ENCODE results near the gene DPF3. TPM values are rescaled to one million over a fixed set of nuclear protein-coding genes. Genes with fewer than 3 reads are reported as not detected.

Gene DPF3
- total and polyA plus RNA-seq, 12 donors, result 0.91 to 6.0 (median 2.9) TPM

DNA sequence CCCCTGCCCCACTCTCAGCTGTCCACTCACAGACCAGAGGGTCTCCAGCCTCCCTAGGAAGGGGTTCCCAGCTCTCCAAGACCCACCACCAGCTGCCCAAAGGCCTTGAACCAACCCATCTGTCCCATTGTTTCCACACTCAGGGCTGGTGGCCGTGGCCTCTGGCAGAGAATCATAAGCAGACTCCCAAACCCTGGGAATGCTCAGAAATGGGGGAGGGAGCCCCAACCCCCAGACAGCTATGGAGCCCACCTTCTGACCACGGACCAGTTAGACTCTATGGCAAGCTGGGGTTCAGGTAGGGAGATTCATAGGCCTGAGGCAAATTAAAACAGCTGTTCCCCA, 280.0 kb downstream of the DPF3 start:
- peaks cover 8 to 16% of the 10 kb centered on the region in 2 donors for H3K4me1 ChIP-seq (replicated peaks in 1 of 2)
- H3K27me3 ChIP-seq, result no peaks in the 10 kb centered on the region
- 85 to 100% (median 93%) methylated on average over 1 to 2 of the region's 2 CpGs for WGBS, 4 donors
- H3K36me3 ChIP-seq (replicated peaks in 1 of 2), result no peaks in the 10 kb centered on the region
- H3K27ac ChIP-seq, result peak overlapping the region in 1 of 5 donors; percentile 22
- intact Hi-C loops (cut with DNase I), result no loop called here
- no peak for DNase-seq
- TF ChIP-seq POLR2A (IDR thresholded peaks at IDR 0.05), result no peak
- TF ChIP-seq, protein P1, sequence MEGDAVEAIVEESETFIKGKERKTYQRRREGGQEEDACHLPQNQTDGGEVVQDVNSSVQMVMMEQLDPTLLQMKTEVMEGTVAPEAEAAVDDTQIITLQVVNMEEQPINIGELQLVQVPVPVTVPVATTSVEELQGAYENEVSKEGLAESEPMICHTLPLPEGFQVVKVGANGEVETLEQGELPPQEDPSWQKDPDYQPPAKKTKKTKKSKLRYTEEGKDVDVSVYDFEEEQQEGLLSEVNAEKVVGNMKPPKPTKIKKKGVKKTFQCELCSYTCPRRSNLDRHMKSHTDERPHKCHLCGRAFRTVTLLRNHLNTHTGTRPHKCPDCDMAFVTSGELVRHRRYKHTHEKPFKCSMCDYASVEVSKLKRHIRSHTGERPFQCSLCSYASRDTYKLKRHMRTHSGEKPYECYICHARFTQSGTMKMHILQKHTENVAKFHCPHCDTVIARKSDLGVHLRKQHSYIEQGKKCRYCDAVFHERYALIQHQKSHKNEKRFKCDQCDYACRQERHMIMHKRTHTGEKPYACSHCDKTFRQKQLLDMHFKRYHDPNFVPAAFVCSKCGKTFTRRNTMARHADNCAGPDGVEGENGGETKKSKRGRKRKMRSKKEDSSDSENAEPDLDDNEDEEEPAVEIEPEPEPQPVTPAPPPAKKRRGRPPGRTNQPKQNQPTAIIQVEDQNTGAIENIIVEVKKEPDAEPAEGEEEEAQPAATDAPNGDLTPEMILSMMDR (IDR thresholded peaks at IDR 0.05), result no peak
- H3K4me3 ChIP-seq, result no peak overlapping the region
- no peaks in the 10 kb centered on the region for H3K9me3 ChIP-seq (replicated peaks in 1 of 3)

GRCh38 chr14:72613231-72613974, 280.5 kb downstream of the DPF3 start:
- Histone ChIP-seq H3K36me3 (replicated peaks in 1 of 2) (no peaks in the 10 kb centered on the region), H3K9me3 (replicated peaks in 1 of 3) (no peaks in the 10 kb centered on the region), H3K4me3 (no peak overlapping the region), H3K4me1 (replicated peaks in 1 of 2) (peaks cover 8 to 16% of the 10 kb centered on the region in 2 donors), H3K27ac (peak overlapping the region in 1 of 5 donors; percentile 22), H3K27me3 (no peaks in the 10 kb centered on the region)
- 52 to 63% (median 60%) methylated on average over 9 to 13 of the region's 13 CpGs for WGBS, 4 donors
- TF ChIP-seq, protein P1 (IDR thresholded peaks at IDR 0.05), result no peak
- TF ChIP-seq POLR2A (IDR thresholded peaks at IDR 0.05), result no peak
- intact Hi-C loops (cut with DNase I), result no loop called here
- DNase-seq, result peak; percentile 75 to 95 (median 92)

- H3K4me3 ChIP-seq, result no peak overlapping the region
- intact Hi-C loops (cut with DNase I), result no loop called here
- no peak overlapping the region for H3K27ac ChIP-seq
- H3K27me3 ChIP-seq, result no peaks in the 10 kb centered on the region
- peaks cover 8 to 16% of the 10 kb centered on the region in 2 donors for H3K4me1 ChIP-seq (replicated peaks in 1 of 2)
- 94 to 99% (median 98%) methylated on average over 4 of the region's 4 CpGs for WGBS, 4 donors
- peak in 2 of 7 donors; percentile 8 to 9 for DNase-seq
- no peak for TF ChIP-seq POLR2A (IDR thresholded peaks at IDR 0.05)
- TF ChIP-seq, protein P1 (IDR thresholded peaks at IDR 0.05), result no peak
- H3K36me3 ChIP-seq (replicated peaks in 1 of 2), result no peaks in the 10 kb centered on the region
- no peaks in the 10 kb centered on the region for H3K9me3 ChIP-seq (replicated peaks in 1 of 3)
These were observed 281.9 kb downstream of the DPF3 start for GRCh38 chr14:72612041-72612440.

DNA sequence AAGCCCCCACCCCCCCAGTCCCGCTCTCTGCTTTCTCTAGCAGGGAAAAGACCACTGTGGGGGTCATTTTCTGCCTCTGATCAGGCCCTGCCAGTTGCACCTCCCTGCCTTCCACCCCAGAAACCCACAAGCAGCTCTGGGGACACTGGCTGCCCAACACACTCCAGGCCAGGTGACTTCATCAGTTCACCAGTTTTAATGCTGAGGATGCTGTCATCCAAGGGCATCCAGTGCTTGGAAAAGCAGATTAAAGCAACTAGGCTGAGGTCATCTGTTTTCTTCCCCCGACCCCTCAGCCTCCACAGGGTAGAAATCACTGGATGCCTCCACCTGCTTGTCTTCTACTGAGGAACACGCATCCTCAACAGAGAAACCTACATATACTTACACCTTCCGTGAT, 282.4 kb downstream of the DPF3 start:
- 89 to 93% (median 91%) methylated on average over 4 of the region's 4 CpGs for WGBS, 4 donors
- intact Hi-C loops (cut with DNase I), result no loop called here
- H3K4me3 ChIP-seq, result no peak overlapping the region
- H3K9me3 ChIP-seq (replicated peaks in 1 of 3), result no peaks in the 10 kb centered on the region
- TF ChIP-seq POLR2A (IDR thresholded peaks at IDR 0.05), result no peak
- TF ChIP-seq, protein P1 (IDR thresholded peaks at IDR 0.05), result no peak
- no peaks in the 10 kb centered on the region for H3K27me3 ChIP-seq
- H3K27ac ChIP-seq, result no peak overlapping the region
- H3K36me3 ChIP-seq (replicated peaks in 1 of 2), result no peaks in the 10 kb centered on the region
- peaks cover 8 to 16% of the 10 kb centered on the region in 2 donors for H3K4me1 ChIP-seq (replicated peaks in 1 of 2)
- peak in 1 of 7 donors; percentile 2 for DNase-seq

All from adrenal gland (tissue), 12 donors.